NCI-H128 (cell line): ENCODE data around the gene BICRA.
"Not testable (repeated sequence)": the region's sequence is repeated elsewhere in the genome, so short reads cannot be mapped to it uniquely, and the experiment has no call there.

ENCODE experiments used
- DNase-seq: peaks from one replicate; lab custom pipeline; 2025; ENCODE audit not compliant: unreplicated experiment; lab: John Stamatoyannopoulos, UW

The BICRA gene

GRCh38 chr19:47658431-47659348 lies 49.8 kb downstream of the BICRA start:
- DNase-seq = no peak

DNA sequence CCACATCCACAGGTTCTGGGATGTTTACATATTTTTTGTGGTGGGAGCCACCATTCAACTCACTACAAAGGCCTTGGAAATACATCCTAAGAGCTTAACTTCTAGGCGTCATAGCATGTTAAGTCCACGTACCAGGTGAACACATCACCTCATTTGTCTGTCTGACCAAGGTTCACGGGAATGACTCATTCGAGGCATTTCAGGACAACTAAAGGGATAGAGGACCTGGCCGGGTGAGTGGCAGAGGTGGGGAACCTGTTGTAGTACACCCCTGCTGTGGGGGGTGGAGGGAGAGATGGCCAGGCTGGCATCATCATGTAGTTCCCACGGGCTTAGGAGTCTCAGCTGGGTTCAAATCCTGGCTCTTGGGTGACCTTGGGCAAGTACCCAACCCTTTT lies 51.5 kb downstream of the BICRA start:
- DNase-seq = no peak

DNA sequence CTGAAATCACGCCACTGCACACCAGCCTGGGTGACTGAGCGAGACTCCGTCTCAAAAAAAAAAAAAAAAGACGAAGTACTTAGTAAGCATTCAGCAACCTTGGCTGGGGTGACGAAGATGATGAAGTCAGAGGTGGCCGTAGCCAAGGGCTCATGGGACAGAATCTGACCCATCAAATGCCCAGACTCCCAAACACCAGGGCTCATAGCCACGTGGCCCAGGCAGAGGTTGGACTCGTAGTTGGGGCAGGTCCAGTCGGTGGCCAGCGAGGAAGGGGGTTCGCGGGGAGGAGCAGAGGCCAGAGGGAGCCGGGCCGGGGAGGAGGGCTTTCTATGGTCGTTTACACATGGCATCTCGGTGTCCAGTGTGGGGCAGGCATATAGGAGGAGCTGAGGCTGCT lies 52.2 kb downstream of the BICRA start:
- DNase-seq = no peak

DNA sequence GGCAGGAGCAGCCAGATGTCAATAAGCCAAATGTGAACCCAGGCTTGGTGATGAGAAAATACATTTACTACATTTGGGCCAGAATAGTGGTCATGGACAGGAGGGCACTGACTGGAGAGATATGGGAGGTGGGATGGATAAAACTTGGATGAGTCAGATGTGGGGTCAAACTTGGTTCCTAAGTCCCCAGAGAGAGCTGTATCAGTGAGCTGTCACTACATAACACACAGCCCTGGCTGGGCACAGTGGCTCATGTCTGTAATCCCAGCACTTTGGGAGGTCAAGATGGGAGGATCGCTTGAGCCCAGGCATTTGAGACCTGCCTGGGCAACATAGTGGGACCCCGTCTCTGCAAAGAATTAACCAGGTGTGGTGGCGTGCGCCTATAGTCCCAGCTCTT lies 52.7 kb downstream of the BICRA start:
- no peak for DNase-seq

DNA sequence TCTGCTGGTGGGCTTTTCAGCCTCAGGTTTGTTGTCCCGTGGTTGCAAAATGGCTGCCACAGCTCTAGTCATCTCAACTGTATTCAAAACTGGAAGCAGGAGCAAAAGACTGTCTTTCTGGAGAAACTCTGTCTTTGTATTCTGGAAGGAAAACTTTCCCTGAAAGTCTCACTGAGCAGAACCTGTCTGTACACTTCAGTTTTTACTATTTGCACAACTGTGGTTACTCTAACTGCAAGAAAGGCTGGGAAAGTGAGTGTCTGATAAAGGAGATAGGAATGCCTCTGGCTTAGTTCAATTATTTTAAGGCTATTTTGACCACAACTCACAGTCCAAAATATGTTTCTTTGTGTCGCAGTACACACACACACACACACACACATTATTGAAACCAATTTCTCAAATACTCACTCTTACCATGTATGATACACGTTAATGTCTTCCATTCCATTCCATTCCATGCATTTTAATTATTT lies 54.5 kb downstream of the BICRA start:
- no peak for DNase-seq

DNA sequence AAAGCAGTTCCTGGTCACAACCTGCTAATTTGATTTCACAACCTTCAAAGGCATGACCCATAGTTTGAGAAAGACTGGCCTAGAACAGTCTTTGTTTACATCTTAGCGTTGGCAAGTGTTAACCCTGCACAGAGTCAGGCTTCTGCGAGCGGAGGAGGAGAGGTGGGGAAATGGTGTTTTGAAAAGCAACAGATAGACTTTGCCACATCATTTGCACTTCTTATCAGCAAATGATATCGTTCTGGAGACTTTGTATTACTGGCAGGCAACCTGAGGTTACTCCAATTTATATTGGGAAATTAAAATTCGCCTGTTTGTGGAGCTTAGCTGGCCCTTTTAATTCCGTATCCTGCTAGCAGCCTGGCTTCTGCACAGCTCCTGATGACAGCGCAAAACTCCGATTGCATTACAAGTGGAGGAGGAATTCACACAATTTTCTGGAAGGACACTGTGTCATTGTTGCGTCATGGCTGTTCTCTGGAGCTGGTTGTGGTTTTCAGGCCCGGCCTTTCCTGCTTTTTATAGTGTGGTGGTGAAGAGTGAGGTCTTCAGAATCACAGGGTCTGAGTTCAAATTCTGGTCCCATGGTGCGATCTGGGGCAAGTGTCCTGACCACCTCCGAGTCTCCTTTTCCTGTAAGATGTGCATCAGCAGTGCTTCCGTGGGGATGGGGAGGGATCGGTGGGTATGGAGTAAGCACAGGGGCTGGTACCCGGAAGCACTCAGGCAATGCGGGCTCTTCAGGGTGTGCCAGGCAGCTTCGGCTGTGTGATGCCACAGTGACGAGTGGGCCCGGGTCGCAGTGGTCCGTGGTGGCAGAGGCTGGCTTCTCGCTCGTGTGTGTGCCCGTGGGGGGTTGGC lies 55.2 kb downstream of the BICRA start:
- no peak for DNase-seq

GRCh38 chr19:47668556-47668955 lies 59.6 kb downstream of the BICRA start:
- not testable (repeated sequence) for DNase-seq

DNA sequence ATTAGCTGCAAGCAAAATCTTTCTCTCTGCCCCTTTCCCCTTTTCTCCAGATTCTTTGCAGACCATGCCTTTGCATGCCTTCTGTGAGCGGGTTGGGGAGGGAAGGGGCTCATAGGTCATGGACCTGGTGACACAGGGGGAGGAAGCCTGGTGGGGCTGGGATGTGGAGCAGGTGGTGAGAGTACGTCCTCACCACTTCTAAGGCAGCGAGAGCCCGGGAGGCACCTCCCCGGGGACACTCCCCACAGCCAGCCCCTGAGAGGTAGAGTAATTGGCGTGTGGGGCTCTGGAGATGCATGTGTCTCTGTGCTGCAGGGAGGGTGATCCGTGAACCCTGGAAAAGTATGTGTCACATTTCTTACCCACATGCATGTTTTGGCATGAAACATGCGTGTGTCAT lies 61.8 kb downstream of the BICRA start:
- no peak for DNase-seq

- DNase-seq = no peak
These were observed 62.6 kb downstream of the BICRA start for GRCh38 chr19:47671499-47671898.

GRCh38 chr19:47673426-47673825 lies 64.5 kb downstream of the BICRA start:
- no peak for DNase-seq

GRCh38 chr19:47674548-47674947 lies 65.6 kb downstream of the BICRA start:
- DNase-seq = no peak

DNA sequence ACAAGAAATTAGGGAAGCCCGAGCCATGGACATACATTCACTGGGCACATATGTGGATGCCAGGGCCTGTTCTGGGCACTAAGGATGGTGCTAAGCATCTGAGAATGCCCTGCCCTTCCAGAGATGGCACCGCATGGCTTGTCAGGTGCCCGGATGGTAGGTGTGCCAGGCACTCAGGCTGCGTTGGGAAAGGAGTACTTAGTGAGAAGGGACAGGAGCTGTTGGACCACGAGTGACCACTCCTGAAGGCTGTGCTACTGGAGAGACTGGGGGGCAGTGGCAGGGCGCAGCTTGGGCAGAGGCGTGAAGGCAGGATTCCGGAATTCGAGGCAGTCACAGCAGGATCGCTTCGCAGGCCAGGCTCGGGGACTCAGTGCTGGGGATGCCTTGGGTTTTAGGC lies 66.3 kb downstream of the BICRA start:
- DNase-seq = no peak

DNA sequence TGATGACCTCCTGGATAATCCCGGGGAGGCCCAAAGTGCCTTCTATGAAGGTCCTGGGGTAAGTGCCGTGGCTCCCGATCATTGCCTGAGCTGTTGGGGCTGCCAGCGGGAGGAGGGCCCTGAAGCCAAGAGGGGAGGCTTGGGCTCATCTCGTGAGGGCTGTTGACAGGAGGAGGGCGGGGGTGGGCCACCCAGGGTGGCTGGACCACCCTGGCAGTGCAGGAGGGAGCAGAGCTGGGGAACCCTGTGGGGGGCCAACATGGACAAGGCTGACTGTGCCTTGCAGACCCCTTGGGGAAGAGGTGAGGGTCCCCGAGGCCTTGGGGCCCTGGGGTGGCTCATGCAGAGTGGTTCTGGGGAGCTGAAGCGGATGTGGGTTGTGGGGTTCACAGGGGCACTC lies 66.9 kb downstream of the BICRA start:
- no peak for DNase-seq

- no peak for DNase-seq
These were observed 67.9 kb downstream of the BICRA start for GRCh38 chr19:47676811-47677210.

DNA sequence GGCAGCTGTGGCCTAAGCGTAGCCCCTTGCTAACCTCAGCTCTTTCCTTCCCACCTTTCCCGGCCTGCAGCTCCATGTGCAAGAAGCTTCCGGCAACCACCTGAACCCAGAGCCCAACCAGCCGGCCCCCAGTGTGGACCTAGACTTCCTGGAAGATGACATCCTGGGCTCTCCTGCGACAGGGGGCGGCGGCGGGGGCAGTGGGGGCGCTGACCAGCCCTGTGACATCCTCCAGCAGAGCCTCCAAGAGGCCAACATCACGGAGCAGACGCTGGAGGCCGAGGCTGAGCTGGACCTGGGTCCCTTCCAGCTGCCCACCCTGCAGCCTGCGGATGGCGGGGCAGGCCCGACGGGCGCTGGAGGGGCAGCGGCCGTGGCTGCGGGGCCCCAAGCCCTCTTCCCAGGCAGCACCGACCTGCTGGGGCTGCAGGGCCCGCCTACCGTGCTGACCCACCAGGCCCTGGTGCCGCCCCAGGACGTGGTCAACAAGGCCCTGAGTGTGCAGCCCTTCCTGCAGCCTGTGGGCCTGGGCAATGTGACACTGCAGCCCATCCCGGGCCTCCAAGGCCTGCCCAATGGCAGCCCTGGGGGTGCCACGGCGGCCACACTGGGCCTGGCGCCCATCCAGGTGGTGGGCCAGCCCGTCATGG lies 70.4 kb downstream of the BICRA start:
- no peak for DNase-seq

DNA sequence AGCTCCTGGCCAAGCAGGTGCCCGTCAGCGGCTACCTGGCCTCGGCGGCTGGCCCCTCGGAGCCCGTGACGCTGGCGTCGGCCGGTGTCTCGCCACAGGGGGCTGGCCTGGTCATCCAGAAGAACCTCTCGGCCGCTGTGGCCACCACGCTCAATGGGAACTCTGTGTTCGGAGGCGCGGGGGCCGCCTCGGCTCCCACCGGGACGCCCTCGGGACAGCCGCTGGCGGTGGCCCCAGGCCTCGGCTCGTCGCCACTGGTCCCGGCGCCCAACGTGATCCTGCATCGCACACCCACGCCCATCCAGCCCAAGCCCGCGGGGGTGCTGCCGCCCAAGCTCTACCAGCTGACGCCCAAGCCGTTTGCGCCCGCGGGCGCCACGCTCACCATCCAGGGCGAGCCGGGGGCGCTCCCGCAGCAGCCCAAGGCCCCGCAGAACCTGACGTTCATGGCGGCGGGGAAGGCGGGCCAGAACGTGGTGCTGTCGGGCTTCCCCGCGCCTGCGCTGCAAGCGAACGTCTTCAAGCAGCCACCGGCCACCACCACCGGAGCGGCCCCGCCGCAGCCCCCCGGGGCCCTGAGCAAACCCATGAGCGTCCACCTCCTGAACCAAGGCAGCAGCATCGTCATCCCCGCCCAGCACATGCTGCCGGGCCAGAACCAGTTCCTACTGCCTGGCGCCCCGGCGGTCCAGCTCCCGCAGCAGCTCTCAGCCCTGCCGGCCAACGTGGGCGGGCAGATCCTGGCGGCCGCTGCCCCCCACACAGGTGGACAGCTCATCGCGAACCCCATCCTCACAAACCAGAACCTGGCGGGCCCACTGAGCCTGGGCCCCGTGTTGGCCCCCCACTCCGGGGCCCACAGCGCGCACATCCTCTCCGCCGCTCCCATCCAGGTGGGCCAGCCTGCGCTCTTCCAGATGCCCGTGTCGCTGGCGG lies 71.3 kb downstream of the BICRA start:
- DNase-seq = no peak

DNA sequence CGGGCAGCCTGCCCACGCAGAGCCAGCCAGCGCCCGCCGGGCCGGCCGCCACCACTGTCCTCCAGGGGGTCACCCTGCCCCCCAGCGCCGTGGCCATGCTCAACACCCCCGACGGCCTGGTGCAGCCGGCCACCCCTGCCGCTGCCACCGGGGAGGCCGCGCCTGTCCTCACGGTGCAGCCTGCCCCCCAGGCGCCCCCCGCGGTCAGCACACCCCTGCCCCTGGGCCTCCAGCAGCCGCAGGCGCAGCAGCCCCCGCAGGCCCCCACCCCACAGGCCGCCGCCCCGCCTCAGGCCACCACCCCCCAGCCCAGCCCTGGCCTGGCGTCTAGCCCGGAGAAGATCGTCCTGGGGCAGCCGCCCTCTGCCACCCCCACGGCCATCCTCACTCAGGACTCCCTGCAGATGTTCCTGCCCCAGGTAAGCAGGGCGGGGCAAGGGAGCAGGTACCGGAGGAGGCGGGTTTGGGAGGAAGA lies 72.0 kb downstream of the BICRA start:
- DNase-seq = no peak

- DNase-seq = no peak
These were observed 72.5 kb downstream of the BICRA start for GRCh38 chr19:47681388-47681787.

DNA sequence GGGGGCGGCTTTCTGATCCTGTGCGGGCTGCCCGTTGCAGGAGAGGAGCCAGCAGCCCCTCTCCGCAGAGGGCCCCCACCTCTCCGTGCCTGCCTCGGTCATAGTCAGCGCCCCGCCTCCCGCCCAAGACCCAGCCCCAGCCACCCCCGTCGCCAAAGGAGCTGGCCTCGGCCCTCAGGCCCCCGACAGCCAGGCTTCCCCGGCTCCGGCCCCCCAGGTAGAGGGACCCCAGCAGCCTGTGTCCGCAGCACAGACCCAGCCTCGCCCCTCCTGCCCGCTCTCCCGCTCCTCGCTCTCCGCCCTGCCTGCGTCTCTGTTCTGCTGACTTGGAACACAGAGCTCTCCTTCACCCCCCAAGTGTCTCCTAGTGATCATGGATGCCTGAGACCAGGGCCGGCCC lies 73.0 kb downstream of the BICRA start:
- DNase-seq = no peak

GRCh38 chr19:47682939-47683338 lies 74.0 kb downstream of the BICRA start:
- no peak for DNase-seq
